Measurements from ENCODE around the gene TMEM187.

The TMEM187 gene

DNA sequence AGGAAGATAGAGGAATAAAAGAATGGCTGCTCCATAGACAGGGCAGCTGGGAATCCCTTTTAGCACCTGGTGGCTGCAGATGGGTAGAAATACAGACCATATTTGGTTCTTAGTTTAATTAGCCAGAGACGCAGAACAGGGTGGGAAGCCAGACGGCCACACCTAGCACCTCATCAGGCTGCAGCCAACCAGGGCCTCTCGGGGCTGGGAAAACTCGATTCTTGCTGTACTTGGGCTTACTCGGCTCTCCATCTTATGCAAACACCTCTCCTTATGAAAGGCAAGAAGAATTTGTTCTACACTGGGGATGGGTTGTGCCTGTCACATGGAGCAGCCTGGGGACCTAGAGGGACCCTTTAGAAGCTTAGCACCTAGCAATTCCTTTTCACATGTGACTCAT lies 27.5 kb downstream of the TMEM187 start:
- DNase-seq (ENCODE audit: low spot score), result no peak

DNA sequence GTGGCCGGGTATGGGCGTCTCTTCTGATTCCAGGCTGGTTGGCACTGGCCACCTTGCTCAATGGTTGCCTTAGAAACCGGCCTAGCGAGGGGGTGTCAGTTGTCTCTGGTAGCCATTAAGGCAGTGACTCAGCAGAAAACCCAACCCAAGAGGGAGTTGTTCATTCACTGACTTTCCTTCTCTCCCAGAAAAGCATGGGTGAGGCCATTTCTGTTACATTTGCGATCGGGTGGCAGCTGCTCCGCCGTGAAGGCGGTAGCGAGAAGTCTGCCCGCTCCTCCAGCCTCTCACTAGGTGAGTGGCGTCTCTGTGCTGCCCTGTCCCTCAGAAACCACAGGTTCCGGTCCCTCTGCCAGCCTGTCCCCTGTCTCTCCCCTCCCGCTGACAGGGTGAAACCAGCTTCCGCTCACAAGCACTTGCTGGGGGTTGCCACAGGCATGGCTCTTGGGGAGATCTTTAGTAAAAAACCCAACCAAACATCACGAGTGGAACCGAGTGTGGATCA lies 29.7 kb downstream of the TMEM187 start:
- peak; percentile 60 for DNase-seq (ENCODE audit: low spot score)

DNA sequence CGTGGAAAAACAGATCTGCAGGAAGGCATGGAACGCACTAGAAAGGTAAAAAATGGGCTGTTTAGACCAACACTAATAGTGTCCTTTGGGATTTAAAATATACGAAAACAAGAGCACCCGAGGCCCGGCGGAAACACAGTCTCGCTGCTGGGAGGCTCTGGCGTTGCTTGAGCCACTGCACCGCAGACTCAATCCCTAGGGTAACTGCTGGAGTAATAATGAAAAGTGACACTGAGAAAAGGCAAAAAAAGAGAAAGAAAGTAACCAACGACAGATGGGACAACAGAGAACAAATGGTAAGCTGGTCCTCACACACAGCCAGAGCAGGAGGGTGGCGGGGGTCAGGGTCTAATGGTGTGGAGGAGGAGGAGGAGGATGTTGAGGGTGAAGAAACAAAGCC lies 31.8 kb downstream of the TMEM187 start:
- no peak for DNase-seq (ENCODE audit: low spot score)

DNA sequence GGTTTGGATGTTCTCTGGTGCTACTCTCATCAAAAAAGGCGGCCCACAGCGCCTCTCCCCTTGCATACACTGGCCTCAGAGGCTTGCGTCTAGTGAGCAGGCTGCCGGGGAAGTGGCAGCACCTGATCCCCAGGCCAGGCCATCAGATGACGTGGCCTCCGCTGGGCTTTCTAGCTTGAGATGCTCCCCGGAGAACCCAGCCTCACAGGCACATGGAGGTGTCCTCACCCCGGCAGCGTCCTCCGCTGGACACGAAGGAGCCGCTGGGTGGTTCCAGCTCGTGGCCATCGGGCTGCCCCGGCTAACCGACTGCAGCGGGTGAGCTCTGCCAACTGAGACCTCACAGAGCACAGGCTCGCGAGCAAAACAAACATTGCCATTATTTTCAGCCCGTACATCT lies 34.4 kb downstream of the TMEM187 start:
- no peak for DNase-seq (ENCODE audit: low spot score)

DNA sequence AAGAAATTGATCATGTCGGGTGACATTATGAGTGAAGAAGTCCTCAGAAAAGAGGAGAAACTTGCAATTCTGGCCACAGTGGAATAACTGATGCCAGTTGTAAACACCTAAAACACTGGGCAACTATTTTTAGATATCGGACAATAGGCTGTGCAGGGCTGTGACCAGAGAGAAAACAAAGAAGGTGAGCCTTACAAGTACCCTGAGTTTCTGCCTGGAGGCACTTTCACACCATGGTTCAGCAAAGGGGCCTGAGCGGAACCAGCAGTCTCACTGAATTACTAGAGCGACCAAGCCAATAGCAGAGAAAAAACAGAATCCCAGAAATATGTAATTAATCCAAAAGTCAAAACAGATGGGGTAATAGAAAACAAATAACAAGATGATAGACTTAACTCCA lies 36.0 kb downstream of the TMEM187 start:
- no peak for DNase-seq (ENCODE audit: low spot score)

DNA sequence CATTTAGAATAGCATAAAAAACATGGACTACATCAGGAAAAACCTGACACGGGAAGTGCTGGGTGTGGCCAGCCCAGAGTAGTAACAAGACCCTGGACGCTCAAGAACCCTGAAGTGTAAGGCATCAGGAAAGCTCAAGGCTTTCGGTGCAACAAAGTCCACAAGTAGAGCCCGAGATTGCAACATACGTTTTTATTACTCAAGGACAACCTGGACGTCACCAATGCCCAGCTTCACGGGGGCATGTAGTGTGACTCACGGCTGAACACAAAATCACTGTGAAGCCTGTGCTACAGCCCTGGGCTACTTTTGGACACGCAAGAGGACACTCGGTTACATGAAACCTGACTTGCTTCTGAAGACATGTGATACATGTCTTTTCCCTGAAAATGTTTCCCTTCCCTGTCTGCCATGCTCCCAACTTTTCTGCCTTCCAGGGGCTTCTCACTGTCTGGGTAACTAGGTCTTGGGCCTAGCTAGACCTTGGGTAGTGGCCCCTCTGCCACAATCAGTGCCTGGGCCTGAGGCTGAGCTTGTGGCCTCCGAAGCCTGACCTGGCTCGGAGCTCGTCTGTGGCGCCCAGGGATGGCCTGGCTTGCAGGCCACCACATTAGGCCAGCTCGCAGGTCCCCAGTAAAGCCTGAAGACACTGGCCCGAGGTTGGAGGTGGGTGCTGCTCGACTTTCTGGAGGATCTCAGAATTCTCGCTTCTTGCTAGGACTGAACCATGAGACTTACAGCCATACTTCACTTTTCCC lies 38.0 kb downstream of the TMEM187 start:
- no peak for DNase-seq (ENCODE audit: low spot score)

DNA sequence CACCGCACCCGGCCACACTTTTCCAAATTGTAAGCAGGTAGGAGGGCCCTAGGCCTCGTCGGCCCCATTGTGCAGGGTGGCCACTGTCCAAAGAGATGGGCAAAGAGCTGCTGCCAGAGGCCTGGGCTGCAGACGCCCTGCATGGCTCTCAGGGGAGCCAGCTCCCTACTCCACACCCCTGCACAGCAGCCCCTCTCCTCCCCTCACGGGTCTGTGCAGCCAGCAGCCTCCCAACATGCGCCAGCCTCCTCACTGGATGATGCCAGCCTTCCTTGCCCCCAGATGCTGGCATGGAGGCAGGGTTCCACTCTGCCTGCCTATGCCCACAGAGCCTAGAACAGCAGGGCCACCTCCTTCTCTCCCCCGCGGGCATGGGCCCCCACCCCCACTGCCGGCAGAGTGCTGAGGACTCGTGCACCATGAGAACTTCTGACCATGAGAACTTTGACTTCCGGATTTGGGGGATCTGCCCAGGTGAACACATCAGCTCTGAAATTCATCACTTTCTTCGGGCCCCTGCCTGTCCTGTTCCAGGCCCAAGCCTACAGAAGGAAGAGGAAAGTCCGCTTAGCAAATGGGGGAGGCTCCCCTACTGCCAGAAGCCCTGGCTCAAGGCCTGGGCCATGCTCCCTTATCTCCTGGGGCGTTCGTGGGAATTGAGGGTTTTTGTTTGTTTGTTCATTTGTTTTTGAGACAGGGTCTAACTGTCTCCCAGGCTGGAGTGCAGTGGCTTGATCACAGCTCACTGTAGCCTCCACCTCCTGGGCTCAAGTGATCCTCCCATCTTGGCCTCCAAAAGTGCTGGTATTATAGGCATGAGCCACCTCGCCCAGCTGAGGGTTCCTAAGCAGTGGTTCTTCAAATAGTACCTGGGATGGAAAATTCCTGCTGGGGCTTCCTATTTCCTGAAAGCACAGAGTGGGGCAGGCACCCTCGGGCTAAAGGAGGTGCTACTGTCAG lies 39.1 kb downstream of the TMEM187 start:
- no peak for DNase-seq (ENCODE audit: low spot score)

DNA sequence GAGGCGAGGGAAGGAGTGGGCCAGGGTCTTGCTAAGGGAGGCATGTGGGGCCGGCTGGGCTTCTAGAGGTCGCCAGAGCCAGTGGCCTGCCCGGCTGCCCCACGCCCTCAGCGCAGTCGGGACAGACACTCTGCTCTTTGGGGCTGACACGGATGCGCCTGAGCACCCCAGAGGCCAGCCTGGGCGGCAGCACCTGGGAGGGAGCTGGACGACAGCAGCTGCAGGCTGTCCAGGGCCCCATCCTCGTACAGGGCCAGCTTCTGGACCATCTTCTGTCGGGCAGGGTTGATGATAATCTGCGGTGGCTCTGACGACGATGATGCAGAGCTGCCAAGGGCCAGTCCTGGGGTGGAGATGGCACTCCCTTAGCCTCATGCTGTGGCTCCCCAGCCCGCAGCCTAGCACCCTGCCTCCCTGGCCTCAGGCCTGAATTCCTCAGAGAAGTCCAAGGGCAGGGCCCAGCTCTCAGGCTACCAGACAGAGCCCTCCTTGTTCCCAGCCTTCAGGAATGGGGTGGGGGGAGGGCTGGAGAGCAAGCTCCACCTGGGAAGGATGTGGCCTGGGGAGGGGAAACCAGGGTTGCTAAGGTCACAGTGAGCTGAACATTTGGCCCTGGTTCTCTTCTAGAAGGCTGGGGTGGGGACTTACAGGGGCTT lies 39.9 kb downstream of the TMEM187 start:
- no peak for DNase-seq (ENCODE audit: low spot score)

DNA sequence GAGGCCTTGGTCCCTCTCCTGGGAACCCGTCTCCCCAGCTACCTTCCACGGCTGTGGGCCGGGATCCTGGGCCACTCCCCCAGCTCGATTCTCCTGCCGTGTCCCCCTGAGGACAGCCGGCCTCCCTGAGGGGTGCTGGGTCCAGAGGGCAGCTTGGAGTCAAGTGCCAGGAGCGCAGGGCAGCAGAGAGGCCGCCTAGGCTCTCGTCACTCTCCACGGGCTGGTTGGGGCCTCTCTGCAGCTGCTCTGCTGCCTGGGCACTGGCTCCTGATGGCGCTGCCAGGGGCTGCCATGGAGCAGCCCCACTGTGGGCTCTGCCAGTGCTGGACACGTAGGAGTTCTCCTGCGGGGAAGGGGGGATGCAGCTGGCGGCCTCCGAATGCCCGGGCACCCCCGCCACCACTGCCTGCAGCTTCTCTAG lies 40.5 kb downstream of the TMEM187 start:
- DNase-seq (ENCODE audit: low spot score), result no peak

DNA sequence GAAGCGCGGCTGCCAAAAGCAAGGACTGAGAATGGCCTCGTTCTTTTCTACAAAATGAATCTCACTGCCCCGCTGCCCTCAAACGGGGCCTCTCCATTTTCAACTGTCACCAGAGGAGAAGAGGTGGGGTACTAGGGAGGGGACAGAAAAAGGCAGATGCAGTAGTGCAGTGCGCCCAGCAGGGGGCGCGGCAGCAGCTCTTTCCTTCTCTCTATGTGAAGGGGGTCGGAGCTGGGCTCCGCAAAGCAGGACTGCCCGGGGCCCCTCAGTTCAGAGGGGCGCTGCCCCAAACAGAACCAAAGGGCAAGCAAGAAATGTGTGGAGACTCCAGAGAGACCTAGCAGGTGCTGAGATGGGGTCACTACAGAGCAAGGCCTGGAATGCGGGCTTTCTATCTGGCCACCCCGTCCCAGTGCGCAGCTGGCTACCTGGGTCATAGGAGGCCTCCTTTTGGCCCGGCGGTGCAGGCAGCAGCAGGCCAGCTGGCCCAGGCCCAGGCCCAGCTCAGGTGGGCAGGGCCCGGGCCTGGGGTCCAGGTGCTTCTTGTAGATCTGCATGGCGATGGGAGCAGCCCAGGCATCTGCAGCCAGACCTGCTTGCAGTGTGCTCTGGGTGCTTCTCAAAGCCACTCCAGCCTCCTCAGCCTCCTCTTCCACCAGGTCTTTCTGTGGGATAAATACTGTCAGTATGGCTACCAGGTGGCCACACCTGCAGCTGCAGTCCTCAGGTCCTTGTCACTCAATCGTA lies 41.2 kb downstream of the TMEM187 start:
- DNase-seq (ENCODE audit: low spot score), result peak; percentile 74

DNA sequence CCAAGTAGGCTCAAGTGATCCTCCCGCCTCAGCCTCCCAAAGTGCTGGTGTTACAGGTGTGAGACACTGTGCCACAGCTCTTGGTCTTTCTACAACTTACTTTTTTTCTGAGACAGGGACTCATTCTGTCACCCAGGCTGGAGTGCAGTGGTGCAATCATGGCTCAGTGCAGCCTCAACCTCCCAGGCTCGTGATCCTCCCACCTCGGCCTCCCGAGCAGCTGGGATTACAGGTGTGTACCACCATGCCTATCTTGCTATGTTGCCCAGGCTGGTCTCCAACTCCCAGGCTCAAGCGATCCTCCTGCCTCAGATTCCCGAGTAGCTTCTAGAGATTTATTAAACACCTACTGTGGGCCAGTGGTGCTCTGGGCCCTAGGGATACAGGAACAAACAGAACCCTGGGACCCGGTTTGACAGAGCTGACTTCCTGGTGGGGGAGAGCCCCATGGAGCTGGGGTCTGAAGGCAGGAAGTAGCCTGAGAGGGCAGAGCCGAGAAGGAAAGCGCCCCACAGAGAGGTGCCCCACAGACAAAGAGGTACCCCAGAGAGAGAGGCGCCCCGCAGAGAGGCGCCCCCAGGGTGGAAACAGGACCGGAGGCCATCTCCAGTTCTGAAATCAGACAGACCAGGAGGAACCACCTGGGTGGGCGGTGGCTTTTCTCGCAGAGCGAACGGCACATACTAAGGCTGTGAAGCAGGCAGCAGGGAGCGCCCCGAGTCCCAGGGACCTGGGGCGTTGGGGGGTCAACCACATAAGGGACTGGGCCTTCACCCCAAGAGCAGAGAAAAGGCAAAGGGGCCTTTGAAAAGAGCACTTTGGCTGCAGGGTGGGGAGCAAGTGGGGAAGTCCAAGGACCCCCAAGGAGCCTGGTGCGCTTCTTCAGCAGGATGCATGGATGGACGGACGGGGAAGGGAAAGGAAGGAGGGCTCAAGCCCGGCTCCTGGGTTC lies 42.2 kb downstream of the TMEM187 start:
- DNase-seq (ENCODE audit: low spot score), result no peak

DNA sequence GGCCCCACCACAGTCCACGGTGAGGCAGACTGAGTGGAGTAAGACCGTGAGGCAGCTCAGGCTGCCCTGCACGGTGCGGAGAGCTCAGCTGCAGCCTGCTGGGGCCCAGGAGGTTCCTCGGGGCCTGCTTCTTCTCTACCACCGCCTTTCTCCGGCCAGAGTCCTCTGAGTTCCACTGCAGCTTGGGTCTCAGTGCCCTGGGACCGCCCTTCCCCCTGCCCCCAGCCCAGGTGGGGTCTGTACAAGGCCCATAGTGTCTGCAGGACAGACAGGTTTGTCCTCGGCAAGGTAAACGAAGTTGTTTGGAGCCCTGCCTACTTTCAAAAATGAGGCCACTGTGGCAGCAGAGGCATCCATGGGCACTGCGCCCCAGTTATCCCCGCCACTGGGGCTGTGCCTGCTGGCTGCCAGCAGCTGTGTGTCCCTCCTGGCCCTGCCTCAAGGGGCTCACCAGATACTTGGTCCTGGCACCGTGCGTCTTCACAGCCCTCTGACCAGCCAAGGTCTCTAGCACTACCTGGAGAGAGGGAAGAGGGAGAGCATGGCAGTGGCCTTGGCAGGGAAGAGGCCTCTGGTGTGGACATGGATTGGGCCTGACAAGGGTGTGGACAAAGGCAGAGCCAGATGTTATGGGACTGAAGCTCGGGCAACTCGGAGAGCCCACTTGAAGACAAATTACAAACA lies 43.2 kb downstream of the TMEM187 start:
- DNase-seq (ENCODE audit: low spot score), result no peak

DNA sequence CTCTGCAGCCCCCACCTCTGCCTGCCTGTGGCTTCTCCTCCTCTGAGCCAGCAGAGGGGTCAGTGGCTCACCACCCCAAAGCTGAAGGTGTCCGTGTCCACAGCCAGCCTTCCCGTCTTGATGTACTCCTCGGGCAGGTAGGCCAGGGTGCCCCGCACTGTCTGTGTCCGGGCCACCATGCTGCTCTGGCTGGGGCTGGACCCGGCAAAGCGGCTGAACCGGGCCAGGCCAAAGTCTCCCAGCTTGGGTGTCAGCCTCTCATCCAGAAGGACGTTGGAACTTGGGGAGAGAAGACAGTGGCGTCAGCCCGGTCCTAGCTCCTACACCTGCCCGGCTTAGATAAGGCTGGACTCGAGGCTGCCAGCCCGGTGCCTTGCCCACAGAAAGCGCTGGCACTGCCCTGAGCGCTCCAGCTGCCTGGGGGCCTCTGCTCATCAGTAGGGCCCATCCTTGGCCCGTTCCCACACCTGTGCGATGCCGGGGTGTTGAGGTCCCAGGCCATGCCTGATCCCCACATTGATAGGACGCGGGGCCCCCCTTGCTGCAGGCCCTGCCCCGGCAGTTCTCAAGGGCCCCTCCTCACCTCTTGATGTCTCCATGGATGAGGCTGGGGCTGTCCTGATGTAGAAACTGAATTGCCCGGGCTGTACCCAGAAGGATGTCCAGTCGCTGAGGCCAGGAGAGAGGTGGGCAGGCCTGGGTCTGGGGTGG lies 44.0 kb downstream of the TMEM187 start:
- DNase-seq (ENCODE audit: low spot score), result no peak

DNA sequence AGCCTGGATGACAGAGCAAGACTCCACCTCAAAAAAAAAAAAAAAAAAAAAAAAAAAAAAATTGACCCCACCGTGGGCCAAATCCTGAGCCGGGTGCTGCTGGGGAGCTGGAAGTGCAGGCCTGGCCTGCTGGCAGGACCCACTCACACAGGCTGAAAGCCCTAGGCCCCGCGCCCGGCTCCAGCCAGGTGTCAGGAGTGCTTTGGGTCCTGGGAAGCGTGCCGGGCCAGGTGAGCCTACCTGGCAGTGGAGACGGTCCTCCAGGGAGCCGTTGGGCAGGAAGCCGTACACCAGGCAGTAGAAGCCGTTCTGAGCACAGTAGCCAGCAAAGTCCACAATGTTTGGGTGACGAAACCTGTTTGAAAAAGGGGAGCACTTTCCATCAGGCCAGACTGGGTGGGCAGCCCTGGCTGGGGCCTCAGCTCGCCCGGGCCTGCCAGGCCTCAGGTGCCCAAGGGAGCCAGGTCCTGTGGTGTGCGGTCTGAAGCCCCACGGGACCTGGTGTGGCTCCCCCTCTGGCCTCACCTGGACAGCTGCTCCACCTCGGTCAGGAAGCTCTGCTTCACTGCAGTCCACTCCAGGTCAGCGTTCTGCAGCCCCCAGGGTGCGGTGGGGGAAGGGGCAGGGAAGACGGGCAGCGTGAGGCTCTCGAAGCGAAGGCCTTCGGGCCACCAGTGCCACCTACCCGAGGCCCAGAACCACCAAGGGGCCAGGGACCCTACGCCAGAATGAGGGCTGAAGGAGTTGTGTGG lies 45.4 kb downstream of the TMEM187 start:
- DNase-seq (ENCODE audit: low spot score), result no peak

DNA sequence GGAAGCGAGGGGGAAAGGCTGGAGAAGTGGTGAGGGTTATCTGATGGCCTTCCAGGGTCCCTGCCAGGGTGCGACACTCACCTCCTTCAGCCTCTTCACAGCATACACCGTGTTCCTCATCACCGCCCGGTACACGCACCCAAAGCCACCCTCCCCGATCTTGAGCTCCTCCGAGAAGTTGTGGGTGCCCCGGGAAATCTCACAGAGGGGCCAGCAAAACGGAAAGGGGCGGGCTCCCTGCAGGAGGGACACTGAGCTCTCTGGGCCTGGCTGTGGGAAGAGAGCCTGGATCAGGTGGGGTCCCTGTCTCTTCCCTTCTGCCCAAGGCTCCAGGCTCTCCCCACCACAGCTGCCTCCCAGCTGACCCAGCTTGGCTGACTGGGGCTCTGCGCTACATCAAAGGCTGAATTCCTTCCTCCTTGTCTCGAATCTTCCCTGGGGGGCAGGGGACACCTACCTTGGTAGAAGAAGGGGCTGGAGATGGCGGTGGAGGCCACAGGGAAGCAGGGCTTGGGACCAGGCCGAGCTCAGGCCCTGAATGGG lies 46.0 kb downstream of the TMEM187 start:
- DNase-seq (ENCODE audit: low spot score), result no peak

DNA sequence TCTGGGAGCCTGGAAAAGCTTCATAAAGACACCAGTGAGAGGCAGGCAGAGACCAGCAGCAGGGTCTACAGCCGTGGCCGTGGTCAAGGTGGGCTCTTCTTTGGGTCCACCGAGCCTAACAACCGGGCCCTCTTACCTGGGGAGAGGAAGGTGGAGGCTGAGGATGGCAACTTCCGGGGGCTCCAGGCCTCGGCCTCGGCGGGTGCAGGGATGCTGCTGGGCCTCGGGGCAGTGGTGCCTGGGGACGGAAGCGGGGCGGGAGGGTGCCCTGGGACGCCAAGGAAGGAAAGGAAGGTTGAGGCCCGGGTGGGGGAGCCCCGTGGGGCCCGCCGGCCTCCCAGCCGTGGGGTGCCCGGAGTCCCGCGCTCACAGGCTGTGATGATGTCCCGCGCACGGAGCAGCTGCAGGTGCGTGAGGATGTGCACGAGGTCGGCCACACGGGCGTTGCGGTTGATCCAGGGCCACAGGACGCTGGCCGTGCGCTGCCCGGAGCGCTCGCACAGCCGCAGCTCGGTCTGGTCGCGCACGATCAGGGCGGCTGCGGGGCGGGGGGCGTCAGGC lies 46.6 kb downstream of the TMEM187 start:
- DNase-seq (ENCODE audit: low spot score), result no peak

DNA sequence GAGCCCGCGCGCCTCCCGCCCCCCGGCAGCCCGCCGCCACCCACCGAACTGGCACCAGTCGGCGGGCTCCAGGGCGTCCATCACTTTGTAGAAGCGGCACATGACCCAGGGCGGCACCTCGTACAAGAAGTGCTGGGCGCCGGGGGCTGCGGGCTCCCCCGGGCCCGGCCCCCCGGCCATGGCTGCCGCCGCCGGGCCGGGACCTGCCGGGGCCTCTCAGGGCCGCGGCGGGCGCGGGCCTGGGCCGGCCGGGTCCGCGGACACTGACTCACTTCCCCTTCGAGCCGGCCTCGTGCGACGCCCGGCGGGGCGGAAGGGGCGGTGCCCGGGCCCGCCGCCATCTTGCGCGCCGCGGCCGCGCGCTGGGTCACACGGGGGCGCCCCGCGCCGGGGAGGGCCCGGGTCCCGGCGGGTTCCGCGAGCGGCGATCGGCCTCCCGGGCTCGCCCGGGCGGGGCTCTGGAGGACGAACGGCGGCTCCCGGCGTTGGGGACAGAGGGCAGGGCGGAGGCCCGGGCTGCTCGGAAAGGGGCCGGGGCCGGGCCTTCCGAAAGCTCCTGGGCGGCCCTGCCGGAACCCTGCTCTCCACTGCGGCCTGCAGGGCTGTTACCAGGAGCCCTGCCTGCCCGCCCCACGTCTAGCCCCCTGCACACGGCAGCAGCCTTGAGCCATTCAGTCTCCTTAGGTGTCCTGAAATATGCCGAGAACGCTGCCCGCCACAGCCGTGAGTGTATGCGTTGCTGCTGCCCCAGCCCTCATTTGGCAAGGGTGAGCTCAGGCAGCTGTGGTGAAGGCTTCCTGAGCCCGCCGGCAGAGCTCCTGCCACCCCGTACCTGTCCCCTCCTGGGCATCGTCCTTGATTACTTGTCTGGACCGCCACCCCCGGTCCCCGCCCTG lies 47.3 kb downstream of the TMEM187 start, which contains the start of gene IRAK1:
Gene IRAK1, minus strand, starts transcription at position 270 of the 896 bp plus-strand sequence. Its CDS starts 90 bp downstream, at position 180.
- peak; percentile 86 for DNase-seq (ENCODE audit: low spot score)

All from AG08396 (cell line).